Mesenteric fat pad (tissue), 1 donor: Measurements from ENCODE around the gene ZFYVE28. TPM values are rescaled to one million over a fixed set of nuclear protein-coding genes. Genes with fewer than 3 reads are reported as not detected.

Experiments used
- DNase-seq: peaks from one replicate; pipeline ENCODE4 v3.0.0-alpha.2; 2020; ENCODE audit warnings: low spot score
- total RNA-seq: library from RNA; stranded (reverse); fragmentation: NEBNext Ultra II Directional; extraction: Animal tissue kit (Norgen Biotek cat#: 25700); gene quantifications from one replicate; pipeline ENCODE4 v1.2.1, GENCODE V29; 2021
- donor health status: DM: yes; HTN: yes; CAD: no.

ZFYVE28 gene
- total RNA-seq, 1 donor from 2014 or later = 12.9 TPM

DNA sequence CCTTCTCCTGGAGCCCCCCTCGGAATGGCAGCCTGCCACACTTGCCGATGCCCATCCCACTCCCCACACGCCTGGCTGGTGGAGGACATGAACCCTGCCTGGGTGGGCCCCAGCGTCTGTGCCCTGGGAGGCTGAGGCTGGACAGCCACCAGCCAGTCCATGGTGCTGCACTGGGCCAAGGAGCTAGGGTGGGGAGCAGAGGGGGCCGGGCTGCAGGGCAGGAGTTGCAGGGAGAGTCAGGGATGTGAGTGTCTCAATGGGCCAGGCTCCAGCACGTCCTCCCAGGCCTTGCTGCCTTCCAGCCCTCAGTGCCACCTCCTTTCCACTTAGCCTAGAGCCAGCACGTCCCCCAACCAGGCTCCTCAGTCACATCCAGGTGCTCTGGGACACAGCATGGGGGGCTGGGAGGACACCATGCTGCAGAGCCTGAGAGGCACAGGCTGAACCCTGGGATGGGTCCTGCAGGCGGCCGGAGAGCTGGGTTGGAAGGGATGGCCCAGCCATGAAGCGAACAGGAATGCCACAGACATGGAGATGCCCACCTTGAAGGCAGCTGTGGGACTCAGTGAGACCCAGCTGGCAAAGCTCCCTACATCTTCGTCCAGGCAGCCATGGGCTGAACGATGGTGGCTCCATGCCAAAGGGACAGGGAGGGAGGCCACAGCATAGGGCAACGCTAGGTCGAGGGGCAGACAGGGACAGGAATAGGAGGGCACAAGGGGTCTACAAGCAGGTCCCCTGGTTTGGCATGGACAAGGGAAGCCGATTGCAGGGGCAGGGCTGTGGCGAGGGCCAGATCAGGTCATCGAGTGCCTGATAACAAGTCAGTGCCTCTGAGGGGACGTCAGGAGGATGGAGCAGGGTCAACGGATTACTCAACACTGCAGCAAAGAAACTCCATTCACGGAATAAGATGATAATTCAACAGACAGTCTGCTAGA, 126.5 kb downstream of the ZFYVE28 start:
- no peak for DNase-seq

DNA sequence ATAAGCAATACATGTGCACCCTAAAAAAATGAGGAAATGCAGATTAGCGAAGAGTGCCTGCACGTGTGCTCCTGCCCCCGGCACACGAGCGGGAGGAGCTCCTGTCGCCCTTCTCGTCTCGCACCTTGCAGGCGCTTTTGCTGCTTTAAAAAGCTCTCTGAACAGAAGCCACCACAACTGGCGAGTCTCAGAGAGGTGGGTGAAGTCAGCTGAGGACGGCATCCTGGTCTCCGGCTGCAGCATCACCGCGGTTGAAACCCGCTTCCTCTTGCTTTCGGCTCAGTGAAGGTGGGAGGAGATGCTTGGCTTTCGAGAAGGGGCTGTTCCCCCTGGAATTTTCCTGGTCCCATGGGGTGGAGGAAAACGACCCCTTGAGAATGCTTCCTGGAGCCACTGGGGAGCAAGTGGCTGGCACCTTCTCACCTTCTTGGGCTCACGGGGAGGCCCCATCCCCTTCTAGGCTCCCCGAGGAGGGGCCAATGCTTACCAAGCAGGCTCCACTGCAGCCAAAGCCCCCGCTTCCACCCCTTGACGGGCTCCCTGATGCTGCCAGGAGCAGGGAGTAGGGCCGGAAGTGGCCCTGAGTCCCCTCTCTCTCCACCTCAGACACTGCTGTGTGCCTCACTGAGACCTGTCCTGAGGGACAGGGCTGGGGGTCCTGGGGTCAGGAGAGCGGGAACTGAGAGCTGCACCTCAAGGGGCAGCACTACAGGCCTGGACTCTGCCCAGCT, 127.3 kb downstream of the ZFYVE28 start:
- DNase-seq = no peak

DNA sequence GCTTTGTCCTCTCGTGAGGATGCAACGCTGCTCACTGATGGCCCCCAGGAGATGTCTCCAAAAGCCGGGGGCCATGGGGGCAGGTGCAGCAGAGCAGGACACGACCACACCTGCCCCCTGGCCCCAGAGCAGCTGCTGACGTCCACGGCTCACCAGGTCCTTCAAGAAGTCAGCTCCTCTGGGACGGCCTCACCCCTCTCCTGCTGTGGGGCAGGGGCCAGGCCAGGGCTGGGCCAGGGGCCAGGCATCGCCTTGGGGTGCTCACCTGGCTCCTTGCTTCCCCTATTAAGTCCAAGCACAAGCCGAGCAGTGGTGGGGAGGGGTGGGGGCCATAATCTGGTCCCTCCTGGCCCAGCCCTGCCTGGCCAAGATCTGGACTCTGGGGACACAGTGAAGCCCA, 128.0 kb downstream of the ZFYVE28 start:
- DNase-seq = no peak

DNA sequence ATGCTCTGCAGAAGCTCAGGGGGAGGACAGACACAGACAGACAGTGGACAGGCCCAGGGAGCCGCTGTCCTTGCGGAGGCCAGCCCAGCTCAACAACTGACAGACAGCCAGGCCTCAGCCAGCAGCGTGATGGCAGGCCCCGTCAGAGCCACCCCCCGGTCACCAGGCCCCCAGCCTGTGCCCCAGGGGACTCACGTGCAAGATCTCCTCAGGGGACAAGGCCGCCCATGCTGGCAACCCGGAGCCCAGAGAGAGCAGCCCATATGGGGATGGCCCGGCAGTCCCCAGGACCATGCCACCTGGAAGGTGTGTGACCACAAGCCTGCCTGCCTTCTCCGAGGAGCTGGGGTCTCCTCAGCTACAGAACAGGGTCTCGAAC, 128.5 kb downstream of the ZFYVE28 start:
- DNase-seq = no peak

DNA sequence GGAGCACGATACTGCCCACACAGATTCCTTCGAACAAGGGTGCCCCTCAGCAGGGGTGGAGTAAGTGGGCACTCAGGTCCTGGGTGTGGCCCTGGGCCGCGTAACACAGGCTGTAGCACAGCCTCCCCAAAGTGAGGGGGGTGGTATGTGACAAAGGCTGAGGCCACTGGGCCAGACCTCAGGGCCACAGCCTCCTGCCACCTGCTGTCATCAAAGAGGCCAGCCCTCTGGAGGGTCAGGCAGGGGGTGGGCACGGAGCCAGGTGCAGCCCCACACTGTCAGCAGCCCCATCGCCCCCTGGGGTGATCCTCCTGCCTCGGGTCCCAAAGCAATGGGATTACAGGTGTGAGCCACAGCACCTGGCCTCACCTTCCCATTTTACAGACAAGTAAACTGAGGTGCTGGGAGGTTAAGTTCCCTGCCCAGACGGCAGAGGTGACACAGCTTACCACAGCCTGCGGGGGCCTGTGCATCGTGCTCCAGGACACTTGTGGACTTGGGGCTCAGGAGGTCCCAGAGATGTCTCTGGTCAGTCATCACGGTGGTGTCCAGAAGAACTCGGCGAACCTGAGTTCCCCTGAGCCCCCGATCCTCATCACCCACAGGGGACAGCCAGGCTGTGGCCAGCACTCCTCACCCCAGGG, 129.0 kb downstream of the ZFYVE28 start:
- no peak for DNase-seq

DNA sequence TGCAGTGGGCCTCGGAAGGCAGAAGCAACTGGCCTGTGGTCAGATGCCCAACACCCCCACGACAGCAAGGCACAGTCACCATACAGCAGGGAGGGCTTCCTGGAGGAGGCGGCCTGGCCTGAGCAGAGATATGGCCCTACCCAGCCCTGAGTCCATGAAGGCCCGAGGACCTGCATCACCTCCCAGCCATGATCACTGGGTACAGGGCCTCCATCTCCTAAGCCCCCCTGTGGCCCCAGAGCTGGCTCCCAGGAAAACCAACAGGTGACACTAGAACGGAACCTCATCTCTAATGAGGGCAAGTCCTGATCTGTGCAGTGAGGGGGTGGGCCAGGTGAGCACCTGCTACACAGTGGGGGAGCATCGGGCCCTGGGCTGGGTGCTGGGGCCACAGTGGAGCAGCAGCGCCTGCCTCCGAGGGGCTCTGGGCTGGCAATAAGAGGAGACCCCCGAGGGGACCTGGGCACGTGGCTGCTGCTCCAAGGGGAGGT, 130.3 kb downstream of the ZFYVE28 start:
- DNase-seq = no peak

DNA sequence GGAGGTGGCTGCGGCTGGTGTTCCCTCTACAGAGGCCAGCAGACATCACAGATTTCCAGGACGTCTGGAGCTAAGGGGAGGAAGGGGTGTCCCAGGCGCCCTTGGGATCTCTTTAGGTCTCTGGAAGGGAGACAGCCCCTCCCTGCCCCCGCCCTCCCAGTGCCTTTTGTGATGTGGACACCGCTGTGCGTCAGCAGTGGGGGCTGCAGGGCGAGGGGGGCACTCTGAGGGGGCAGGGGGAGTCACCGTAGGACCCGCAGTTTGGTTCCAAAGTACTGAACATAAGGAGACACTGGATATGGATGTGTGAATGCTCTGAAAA, 130.9 kb downstream of the ZFYVE28 start:
- DNase-seq = no peak

DNA sequence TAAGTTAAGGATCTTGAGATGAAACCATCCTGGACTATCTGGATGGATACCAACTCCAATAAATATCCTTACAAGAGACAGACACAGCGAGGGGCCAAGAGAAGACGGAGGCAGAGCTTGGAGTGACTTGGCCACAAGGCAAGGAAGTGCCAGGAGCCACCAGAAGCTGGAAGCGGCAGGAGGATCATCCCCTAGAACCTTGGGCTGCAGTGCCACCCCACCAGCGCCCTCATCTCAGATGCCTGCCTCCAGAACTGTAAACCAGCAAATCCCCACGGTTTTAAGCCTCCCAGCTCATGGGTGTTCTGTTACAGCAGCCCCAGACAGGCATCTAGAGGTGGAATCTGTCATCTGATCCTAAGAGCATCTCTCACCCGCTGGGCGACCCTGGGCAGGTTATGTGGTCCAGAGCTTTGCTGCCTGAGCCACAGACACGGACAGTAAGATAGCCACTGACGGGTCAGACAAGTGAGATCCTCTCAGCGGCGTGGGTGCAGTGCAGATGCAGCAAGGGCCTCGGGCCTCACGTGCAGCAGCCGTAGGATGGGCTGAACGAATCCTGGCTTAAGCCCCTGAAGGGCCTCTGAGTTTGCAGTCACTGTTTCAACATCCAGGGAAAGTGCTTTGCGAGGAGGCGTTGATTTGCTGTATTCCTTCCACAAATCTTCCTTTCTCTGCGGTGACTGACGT, 131.4 kb downstream of the ZFYVE28 start:
- DNase-seq = no peak

DNA sequence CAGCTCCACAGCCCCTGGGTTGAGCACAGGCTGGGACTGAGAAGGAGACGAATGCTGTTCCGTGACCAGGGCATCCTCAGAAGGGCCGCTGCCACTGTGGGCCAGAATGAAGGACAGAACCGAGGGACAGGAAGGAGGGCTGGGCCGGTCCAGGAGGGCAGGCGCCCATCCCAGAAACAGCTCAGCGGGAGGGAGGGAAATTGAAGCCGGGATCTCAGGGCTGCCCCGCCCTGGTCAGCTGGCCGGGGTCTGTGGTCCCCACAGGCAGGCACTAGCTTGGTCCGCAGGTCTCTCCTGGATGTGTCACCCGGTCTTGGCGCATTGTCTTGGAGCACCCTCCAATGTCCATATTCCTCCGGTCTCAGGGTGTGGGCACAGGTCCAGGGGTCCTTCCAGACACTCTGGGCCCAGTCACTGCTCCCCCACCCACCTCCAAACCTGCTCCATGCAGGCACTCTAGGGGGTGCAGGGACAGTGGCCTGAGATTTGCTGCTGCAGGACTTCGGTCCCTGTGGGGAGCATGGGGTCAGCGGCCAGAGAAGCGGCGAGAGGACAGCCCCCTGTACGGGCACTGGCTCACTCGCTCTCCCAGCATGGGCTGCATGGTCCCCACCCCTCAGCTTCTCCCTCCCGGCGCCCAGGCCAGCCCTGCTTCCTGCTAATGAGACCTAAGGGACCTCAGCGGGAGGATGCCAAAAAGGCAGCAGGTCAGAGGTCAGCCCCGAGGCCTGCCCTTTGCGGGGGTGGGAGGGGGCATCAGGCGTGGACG, 132.6 kb downstream of the ZFYVE28 start:
- no peak for DNase-seq

DNA sequence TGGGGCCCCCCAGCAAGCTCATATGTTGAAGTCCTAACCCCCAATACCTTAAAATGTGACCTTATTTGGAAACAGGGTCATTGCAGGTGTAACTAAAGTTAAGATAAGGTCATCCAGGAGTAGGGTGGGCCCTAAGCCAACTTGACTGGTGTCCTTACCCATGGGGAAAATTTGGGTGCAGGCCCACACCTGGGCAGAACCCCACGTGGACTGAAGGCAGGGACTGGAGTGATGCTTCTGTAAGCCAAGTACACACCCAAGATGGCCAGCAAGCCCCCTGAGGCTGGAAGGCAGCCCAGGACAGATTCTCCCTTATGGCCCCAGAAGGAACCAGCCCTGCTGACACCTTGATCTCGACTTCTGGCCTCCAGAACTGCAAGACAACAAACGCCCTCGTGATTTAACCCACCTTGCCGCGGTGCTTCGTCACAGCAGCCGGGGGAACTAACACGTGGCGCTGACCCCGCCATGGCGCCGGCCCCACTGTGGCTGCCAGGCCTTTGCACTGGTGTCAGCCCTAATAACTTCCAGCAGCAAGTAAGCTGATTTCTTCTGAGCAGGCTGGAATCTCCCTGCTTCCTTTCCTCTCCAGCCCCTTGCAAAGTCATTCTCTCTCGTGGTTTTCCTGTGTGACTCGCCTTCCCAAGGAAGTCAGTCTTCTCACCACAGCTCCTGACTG, 133.4 kb downstream of the ZFYVE28 start:
- DNase-seq = no peak

DNA sequence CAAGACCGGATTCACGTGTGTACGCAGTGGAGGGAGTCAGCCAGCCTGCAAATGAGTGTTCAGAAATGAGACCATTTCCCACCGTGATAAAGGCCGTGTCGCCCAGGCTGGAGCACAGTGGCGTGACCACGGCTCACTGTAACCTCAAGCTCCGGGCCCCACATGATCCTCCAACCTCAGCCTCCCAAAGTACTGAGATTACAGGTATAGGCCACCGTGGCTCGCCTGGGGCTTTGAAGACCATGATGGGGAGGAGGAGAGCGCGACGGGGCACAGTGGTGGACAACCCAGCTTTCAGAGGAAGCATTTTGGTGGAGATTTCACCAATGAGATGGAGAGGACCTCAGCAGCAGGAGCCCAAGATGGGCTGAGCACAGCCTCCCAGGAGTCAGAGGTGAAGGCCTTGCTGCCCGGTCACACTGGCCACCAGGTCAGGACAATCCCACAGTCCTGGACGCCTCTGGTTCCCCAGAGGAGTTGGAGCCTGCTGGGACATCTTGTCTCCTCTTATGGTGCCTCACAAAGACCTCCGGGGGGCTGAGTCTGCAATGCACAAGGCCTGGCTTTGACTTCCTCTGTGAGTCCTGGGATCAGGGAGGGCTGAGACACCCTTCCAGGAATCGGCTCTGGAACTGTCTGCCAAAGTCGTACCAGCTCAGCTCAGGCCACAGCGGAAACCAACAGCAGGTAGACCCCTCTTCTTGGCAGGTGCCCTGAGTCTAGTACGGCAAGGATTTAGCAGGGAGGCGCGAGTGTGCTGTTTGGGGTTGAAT, 134.1 kb downstream of the ZFYVE28 start:
- DNase-seq = no peak

DNA sequence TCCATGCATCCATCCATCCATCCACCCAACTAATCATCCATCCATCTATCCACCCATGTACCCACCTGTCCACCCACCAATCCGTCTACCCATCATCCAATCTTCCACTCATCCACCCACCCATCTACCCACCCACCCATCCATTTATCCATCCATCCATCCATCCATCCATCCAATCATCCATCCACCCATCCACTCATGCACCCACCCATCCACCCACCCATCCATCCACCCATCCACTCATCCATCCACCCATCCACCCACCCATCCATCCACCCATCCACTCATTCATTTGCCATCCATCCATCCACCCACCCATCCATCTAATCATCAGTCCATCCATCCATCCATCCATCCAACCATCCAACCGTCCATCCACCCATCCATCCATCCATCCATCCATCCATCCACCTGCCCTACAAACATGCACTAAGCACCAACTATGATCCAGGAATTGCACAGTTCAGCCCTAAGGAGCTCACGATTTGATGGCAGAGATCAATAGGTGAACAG, 135.2 kb downstream of the ZFYVE28 start:
- no peak for DNase-seq

DNA sequence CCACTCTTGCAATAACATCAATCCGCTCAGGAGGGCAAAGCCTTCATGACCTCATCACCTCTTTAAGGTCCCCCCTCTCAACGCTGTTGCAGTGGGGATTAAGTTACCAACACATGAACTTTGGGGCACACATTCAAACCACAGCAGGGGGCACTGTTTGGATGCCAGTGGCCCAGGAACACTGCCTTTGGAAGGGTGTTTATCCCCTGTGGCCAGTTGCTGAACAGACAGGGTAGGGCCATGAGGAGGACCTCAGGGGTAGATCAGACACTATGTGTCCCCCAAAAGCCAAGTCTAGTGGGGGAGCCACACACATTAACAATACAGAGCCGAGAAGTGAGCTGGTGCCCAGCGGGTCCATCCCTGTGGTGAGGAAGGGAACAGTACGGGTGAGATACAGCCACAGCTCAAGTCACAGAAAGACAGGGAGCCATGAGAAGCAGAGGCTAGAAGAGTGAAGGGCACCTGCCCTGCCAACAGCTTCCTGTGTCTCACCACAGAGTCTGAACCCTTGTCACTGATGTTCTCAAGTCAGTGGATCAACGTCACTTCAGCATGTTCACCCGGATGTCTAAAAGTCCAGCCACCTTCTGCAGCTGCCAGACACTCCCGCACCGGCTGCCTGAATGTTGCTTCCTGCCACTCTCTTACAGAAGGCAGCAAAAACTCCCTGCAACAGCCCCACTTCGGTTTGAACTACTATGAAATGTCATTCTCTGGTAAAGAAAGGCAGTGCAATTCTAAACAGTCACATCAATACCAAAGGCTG, 136.7 kb downstream of the ZFYVE28 start:
- DNase-seq = no peak

DNA sequence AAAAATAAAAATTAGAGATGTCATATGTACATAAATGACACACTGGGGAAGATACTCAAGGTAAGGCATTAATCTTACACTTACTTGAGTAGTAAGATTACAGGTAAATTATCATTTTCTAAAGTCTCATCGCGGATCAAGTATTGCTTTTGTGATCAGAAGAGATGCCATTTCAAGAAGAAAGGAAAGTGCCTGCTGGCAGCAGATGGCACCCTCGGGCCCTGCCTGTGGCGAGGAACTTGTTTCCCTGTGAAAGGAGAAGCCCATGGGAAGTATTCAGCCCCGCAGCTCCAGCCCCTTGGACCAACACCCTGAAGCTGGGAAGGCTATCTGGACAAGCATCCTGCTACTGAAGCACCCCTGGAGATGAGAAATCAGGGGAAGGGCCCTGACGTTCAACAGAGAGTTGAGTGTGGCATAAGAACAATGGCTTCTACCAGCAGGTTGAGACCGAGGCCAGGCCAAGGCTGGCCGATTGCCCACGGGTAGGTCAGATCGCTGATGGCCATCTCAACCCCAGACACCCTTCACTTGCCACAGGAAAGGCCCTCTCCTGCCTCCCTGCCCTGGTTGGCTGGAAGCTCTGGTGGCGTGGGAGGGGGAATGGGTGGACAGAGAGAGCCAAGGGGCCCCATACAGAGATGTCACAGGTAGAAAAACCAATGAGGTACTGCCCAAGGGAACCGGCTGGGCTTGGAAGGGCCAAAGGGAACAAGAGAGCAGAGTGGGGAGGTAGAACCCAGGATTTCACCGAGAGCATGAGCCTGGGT, 137.7 kb downstream of the ZFYVE28 start:
- DNase-seq = no peak

DNA sequence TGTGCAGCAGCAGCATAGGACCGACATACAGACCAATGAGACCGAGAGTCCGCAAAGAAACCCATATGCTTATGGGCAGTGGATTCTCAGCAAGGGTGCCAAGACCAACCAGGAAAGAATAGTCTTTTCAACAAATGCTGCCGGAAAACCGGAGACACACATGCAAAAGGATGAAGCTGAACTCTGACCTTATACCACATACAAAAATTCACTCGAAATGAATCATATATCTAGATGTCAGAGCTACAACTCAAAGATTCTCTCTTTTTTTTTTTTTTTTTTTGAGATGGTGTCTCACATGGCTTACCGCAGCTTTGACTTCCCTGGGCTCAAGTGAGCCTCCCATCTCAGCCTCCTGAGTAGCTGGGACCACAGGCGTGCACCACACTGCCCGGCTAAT, 140.5 kb downstream of the ZFYVE28 start:
- no peak for DNase-seq

DNA sequence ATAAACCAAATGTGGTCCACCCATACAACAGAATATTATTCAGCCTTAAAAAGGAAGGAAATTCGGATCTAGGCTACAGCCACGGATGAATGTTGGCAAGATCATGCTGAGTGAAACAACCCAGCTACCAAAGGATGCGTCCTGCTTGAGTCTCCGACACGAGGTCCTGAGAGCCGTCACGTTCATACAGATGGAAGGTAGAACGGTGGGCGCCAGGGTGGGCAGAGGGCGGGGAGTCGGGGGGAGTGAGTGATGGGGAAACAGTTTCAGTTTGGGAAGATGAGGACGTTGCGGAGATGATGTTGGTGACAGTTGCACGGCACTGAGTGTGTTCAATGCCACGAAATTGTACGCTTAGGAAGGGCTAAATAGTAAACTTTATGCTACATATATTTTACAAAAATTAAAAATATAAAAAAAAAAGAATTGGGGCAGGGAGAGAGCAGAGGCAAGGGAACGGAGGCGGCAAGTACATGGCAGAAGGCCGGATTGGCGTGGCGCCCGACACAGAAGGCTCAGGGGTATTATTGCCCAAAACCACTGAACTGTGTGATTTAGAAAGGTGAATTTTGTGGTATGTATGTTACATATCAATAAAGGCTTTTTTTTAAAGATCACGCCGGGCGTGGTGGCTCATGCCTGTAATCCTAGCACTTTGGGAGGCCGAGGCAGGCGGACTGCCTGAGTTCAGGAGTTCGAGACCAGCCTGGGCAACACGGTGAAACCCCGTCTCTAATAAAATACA, 141.7 kb downstream of the ZFYVE28 start:
- DNase-seq = no peak
